ENCODE data around the gene KANTR. TPM values are rescaled to one million over a fixed set of nuclear protein-coding genes. Genes with fewer than 3 reads are reported as not detected.

KANTR gene
- total and polyA plus RNA-seq, 12 donors: 2.1 to 12.6 (median 7.0) TPM

DNA sequence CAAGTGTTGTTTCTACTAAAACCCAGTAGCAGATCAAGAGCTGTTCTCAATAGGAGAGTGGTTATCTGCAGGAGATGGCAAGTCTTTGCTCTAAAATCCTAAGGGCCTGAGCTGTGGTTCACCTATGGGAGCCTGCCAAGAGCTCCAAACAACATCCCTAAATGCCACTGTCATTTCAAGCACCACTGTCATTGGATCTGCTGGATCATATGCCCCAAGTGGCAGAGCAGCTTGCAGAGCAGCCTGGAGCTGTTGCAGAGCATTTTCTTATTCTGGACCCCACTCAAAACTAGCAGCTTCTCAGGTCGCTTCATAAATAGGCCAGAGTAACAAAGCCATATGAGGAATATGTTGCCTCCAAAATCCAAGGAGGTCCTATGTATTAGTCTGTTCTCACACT, 59.6 kb downstream of the KANTR start:
- Histone ChIP-seq H3K36me3 (no peaks in the 10 kb centered on the region), H3K27ac (no peak overlapping the region), H3K9me3 (peaks cover 0 to 4% (median 0%) of the 10 kb centered on the region in 11 donors), H3K27me3 (no peaks in the 10 kb centered on the region), H3K4me1 (no peaks in the 10 kb centered on the region), H3K4me3 (no peak overlapping the region)
- DNase-seq (no peak), ATAC-seq (no peak)
- intact Hi-C loops (cut with DNase I): no loop called here
- WGBS, 2 donors: 76 to 86% methylated on average over 1 of the region's 1 CpG
- TF ChIP-seq, protein P1, sequence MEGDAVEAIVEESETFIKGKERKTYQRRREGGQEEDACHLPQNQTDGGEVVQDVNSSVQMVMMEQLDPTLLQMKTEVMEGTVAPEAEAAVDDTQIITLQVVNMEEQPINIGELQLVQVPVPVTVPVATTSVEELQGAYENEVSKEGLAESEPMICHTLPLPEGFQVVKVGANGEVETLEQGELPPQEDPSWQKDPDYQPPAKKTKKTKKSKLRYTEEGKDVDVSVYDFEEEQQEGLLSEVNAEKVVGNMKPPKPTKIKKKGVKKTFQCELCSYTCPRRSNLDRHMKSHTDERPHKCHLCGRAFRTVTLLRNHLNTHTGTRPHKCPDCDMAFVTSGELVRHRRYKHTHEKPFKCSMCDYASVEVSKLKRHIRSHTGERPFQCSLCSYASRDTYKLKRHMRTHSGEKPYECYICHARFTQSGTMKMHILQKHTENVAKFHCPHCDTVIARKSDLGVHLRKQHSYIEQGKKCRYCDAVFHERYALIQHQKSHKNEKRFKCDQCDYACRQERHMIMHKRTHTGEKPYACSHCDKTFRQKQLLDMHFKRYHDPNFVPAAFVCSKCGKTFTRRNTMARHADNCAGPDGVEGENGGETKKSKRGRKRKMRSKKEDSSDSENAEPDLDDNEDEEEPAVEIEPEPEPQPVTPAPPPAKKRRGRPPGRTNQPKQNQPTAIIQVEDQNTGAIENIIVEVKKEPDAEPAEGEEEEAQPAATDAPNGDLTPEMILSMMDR (IDR thresholded peaks at IDR 0.05): no peak

DNA sequence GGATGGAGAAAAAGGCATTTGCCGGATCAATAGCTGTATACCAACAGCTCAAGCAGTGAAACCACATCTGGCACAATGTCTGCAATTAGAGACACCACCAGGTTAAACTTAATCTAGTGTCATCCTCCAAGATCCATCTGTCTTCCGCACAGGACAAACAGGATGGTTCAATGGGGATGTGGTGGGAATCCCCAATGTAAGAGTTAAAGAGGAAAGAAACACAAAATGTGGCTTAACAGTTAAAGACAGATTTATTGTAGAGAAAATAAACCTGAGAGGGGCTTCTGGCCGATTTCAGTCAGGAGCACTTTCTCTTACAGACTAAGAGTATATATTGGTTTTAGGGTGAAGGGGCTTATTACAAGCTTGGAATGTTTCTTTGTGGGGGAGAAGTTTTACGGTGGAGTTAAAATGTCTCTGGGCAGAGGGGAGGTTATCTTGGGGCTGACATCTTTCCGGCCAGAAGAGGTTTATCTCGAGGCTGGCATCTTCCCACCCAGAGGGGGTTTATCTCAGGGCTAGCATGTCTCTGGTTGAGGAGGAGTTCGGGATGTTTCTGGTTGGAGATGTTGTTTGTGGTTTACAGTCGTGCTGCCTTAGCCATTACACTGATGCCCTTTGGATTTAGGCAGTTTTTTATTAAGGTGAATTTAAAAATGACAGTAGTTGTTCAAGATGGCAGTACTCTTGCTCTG, 61.7 kb downstream of the KANTR start:
- H3K27ac ChIP-seq: no peak overlapping the region
- H3K4me1 ChIP-seq: no peaks in the 10 kb centered on the region
- WGBS, 2 donors: 90 to 91% methylated on average over 8 of the region's 8 CpGs
- TF ChIP-seq, protein P1 (IDR thresholded peaks at IDR 0.05): no peak
- intact Hi-C loops (cut with DNase I): no loop called here
- DNase-seq (no peak), ATAC-seq (no peak)
- H3K36me3 ChIP-seq: no peaks in the 10 kb centered on the region
- peaks cover 0 to 4% (median 0%) of the 10 kb centered on the region in 11 donors for H3K9me3 ChIP-seq
- H3K27me3 ChIP-seq: no peaks in the 10 kb centered on the region
- H3K4me3 ChIP-seq: no peak overlapping the region

DNA sequence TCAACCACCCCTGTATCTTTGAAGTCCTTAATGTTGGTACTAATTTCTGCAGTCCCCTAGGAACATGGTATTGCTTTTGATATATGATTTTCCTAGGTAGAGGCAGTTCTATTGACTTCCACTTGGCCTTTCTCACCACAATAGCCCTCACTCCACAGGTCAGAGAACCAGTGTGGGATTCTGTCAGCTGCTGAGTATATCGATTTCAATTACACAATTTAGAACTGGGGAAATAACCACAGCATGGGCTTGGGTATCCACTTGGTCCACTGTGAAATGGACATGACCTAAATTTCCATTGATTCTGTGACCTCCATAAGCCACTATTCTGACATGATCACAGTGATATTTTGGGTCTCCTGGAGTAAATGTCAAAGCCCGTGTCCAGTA, 62.3 kb downstream of the KANTR start:
- Histone ChIP-seq H3K9me3 (peaks cover 0 to 4% (median 0%) of the 10 kb centered on the region in 11 donors), H3K27ac (no peak overlapping the region), H3K4me1 (no peaks in the 10 kb centered on the region), H3K4me3 (no peak overlapping the region), H3K27me3 (no peaks in the 10 kb centered on the region), H3K36me3 (no peaks in the 10 kb centered on the region)
- TF ChIP-seq, protein P1 (IDR thresholded peaks at IDR 0.05): no peak
- intact Hi-C loops (cut with DNase I): no loop called here
- ATAC-seq (no peak), DNase-seq (no peak)
- WGBS, 2 donors: 82 to 87% methylated on average over 2 of the region's 2 CpGs

DNA sequence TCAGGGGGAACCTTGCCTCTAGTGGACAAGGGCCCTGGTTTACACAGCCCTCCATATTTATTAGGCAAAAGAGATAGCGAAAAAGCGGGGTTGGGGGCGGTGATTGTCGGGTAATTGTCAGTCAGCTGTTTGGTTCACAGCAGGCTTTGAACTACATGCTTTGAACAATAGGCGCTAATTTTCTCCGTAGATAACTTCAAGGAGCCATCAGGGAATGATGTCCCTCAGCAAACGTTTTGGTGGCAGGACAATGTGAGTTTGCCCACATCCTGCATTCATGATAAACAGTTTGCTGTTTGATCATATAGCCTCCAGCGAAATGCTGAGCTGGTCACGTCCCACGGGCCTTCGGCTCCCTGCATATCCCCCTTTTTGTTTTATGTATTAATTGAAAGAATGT, 65.2 kb downstream of the KANTR start:
- peaks cover 0 to under 1% (median 0%) of the 10 kb centered on the region in 7 donors for H3K27me3 ChIP-seq
- peaks cover 0 to 4% (median 0%) of the 10 kb centered on the region in 11 donors for H3K9me3 ChIP-seq
- ATAC-seq: no peak
- no peak overlapping the region for H3K27ac ChIP-seq
- intact Hi-C loops (cut with DNase I): no loop called here
- H3K4me3 ChIP-seq: no peak overlapping the region
- no peaks in the 10 kb centered on the region for H3K36me3 ChIP-seq
- DNase-seq: no peak
- TF ChIP-seq, protein P1 (IDR thresholded peaks at IDR 0.05): no peak
- H3K4me1 ChIP-seq: no peaks in the 10 kb centered on the region
- WGBS, 2 donors: 79 to 86% methylated on average over 11 of the region's 11 CpGs

Measured in heart right ventricle (tissue), 16 donors.